OCI-LY7 (cell line): ENCODE measurements around the gene NOL6.

Experiments
- CTCF ChIP-seq: fragments of 200-600 bp; sonication (generic); conservative IDR thresholded peaks from 2 replicates; pipeline ENCODE4 v1.5.1; 2014; ENCODE audit warnings: mild to moderate bottlenecking, antibody characterized with exemption, low read length, moderate library complexity, mixed read lengths
- EZH2phosphoT487 ChIP-seq: fragments of 200-600 bp; sonication (generic); IDR thresholded peaks from 2 replicates; pipeline ENCODE4 v1.6.1; 2018; ENCODE audit warnings: low read depth, borderline replicate concordance, mild to moderate bottlenecking, mixed run types, antibody characterized with exemption, low read length, moderate library complexity, mixed read lengths

GRCh38 chr9:33431420-33431819, 42.3 kb downstream of the NOL6 start:
- no peak for TF ChIP-seq CTCF
- TF ChIP-seq EZH2phosphoT487 = no peak
